Stomach (tissue), 4 donors: ENCODE results near the gene CDC42BPB.

Source experiments
- CTCF ChIP-seq, 7 experiments: fragments of 450-650 bp in 4 of 7; fragments of 200-600 bp in 3 of 7; sonication (generic) in 3 of 7; IDR thresholded peaks; one replicate each; pipeline ENCODE4 v1.5.1; 2016 to 2019; ENCODE audit warnings: antibody characterized with exemption in 7 of 7, control low read depth in 2 of 7, mild to moderate bottlenecking in 1 of 7
- EP300 ChIP-seq: sonication (generic); formaldehyde crosslinking; IDR thresholded peaks from one replicate; pipeline ENCODE4 v1.6.1; 2017; ENCODE audit warnings: antibody characterized with exemption
- POLR2A ChIP-seq, 4 donors: fragments of 450-650 bp; IDR thresholded peaks; one replicate each; pipeline ENCODE4 v1.6.1; 2016; ENCODE audit warnings: antibody characterized with exemption in 4 of 4, control low read depth in 2 of 4, mild to moderate bottlenecking in 1 of 4, moderate library complexity in 1 of 4
- POLR2AphosphoS5 ChIP-seq, 3 donors: sonication (generic); formaldehyde crosslinking; IDR thresholded peaks; one replicate each; pipeline ENCODE4 v1.6.1; 2016; ENCODE audit warnings: antibody characterized with exemption in 3 of 3

GRCh38 chr14:102948698-102949061 is 108.7 kb downstream of the CDC42BPB start:
- TF ChIP-seq CTCF (IDR thresholded peaks at IDR 0.05) = no peak
- no peak for TF ChIP-seq POLR2AphosphoS5 (IDR thresholded peaks at IDR 0.05)
- no peak for TF ChIP-seq POLR2A (IDR thresholded peaks at IDR 0.05)
- TF ChIP-seq EP300 = no peak
